ENCODE results near the gene LEPROT.

Gene LEPROT

GRCh38 chr1:65412256-65412983, 8.0 kb upstream of the LEPROT start:
- no peak for DNase-seq (ENCODE audit: low read depth)

GRCh38 chr1:65412984-65413375, 7.5 kb upstream of the LEPROT start:
- DNase-seq (ENCODE audit: low read depth), result no peak

GRCh38 chr1:65414538-65414937, 5.9 kb upstream of the LEPROT start:
- no peak for DNase-seq (ENCODE audit: low read depth)

GRCh38 chr1:65416767-65417166, 3.7 kb upstream of the LEPROT start:
- DNase-seq (ENCODE audit: low read depth), result no peak

GRCh38 chr1:65417729-65418128, 2.7 kb upstream of the LEPROT start:
- DNase-seq (ENCODE audit: low read depth), result no peak

- no peak for DNase-seq (ENCODE audit: low read depth)
These were observed 1.8 kb upstream of the LEPROT start for GRCh38 chr1:65418522-65419185.

GRCh38 chr1:65419681-65420589, 533 bp upstream of the LEPROT start:
- peak; percentile 97 for DNase-seq (ENCODE audit: low read depth)

GRCh38 chr1:65421351-65422025, 1.0 kb downstream of the LEPROT start:
- DNase-seq (ENCODE audit: low read depth), result no peak

- no peak for DNase-seq (ENCODE audit: low read depth)
These were observed 2.1 kb downstream of the LEPROT start for GRCh38 chr1:65422241-65423203.

- no peak for DNase-seq (ENCODE audit: low read depth)
These were observed 3.6 kb downstream of the LEPROT start for GRCh38 chr1:65423884-65424572.

- no peak for DNase-seq (ENCODE audit: low read depth)
These were observed 4.1 kb downstream of the LEPROT start for GRCh38 chr1:65424573-65424889.

GRCh38 chr1:65425006-65425405, 4.5 kb downstream of the LEPROT start:
- no peak for DNase-seq (ENCODE audit: low read depth)

GRCh38 chr1:65425697-65426096, 5.2 kb downstream of the LEPROT start:
- DNase-seq (ENCODE audit: low read depth), result no peak

GRCh38 chr1:65429078-65429477, 8.6 kb downstream of the LEPROT start:
- no peak for DNase-seq (ENCODE audit: low read depth)

- DNase-seq (ENCODE audit: low read depth), result no peak
These were observed 9.3 kb downstream of the LEPROT start for GRCh38 chr1:65429806-65430205.

- DNase-seq (ENCODE audit: low read depth), result no peak
These were observed 10.7 kb downstream of the LEPROT start for GRCh38 chr1:65431111-65431705.

- DNase-seq (ENCODE audit: low read depth), result no peak
These were observed 12.4 kb downstream of the LEPROT start for GRCh38 chr1:65432918-65433317.

- DNase-seq (ENCODE audit: low read depth), result no peak
These were observed 13.8 kb downstream of the LEPROT start for GRCh38 chr1:65434255-65434654.

- no peak for DNase-seq (ENCODE audit: low read depth)
These were observed 14.3 kb downstream of the LEPROT start for GRCh38 chr1:65434760-65435159.

GRCh38 chr1:65435987-65436386, 15.5 kb downstream of the LEPROT start:
- DNase-seq (ENCODE audit: low read depth), result no peak
